GM12878 (cell line): ENCODE results near the gene UST. TPM values are rescaled to one million over a fixed set of nuclear protein-coding genes. Genes with fewer than 3 reads are reported as not detected.

ENCODE experiments used
- BCL11A ChIP-seq: IDR thresholded peaks from 2 replicates; pipeline ENCODE4 v1.6.1; 2011; ENCODE audit warnings: low read depth, low read length
- BHLHE40 ChIP-seq, 2 experiments: fragments of 450-650 bp in 1 of 2; IDR thresholded peaks; 2 replicates each; pipeline ENCODE4 v1.6.1; 2011 to 2017; ENCODE audit warnings: low read depth in 2 of 2, borderline replicate concordance in 1 of 2, improper control_type of control experiment in 1 of 2, low read length in 1 of 2, mild to moderate bottlenecking in 1 of 2
- HDAC6 ChIP-seq: fragments of 200-600 bp; sonication (generic); IDR thresholded peaks from one replicate; pipeline ENCODE4 v1.8.0; 2017; ENCODE audit warnings: antibody characterized with exemption; ENCODE audit not compliant: unreplicated experiment
- HDGF ChIP-seq: fragments of 450-650 bp; IDR thresholded peaks from 2 replicates; pipeline ENCODE4 v1.6.1; 2016; ENCODE audit warnings: antibody characterized with exemption
- HSF1 ChIP-seq: fragments of 150-350 bp; IDR thresholded peaks from 2 replicates; pipeline ENCODE4 v1.6.1; 2014; ENCODE audit warnings: mild to moderate bottlenecking, low read depth, low read length
- IKZF2 ChIP-seq, 2 experiments: fragments of 450-650 bp; IDR thresholded peaks; 2 replicates each; pipeline ENCODE4 v1.6.1; 2017; ENCODE audit warnings: mild to moderate bottlenecking in 2 of 2, moderate library complexity in 2 of 2
- JUND ChIP-seq: IDR thresholded peaks from 2 replicates; pipeline ENCODE4 v1.6.1; 2012; ENCODE audit warnings: low read depth, mild to moderate bottlenecking, low read length, improper control_type of control experiment, moderate library complexity
- NFIC ChIP-seq: IDR thresholded peaks from 2 replicates; pipeline ENCODE4 v1.6.1; 2012; ENCODE audit warnings: low read depth, mild to moderate bottlenecking, inconsistent platforms, low read length, moderate library complexity
- NR2F1 ChIP-seq: fragments of 450-650 bp; conservative IDR thresholded peaks from 2 replicates; pipeline ENCODE4 v1.6.1; 2017; ENCODE audit warnings: mild to moderate bottlenecking
- PAX8 ChIP-seq: fragments of 450-650 bp; IDR thresholded peaks from 2 replicates; pipeline ENCODE4 v1.6.1; 2017; ENCODE audit warnings: mild to moderate bottlenecking, moderate library complexity
- POU2F2 ChIP-seq: IDR thresholded peaks from 3 replicates; pipeline ENCODE4 v1.6.1; 2011; ENCODE audit warnings: low read depth, mild to moderate bottlenecking, low read length, borderline replicate concordance
- PRDM15 ChIP-seq: fragments of 450-650 bp; formaldehyde crosslinking; IDR thresholded peaks from 2 replicates; pipeline ENCODE4 v1.4.0; 2020; ENCODE audit warnings: mild to moderate bottlenecking, moderate library complexity
- SPI1 ChIP-seq: IDR thresholded peaks from 2 replicates; pipeline ENCODE4 v1.6.1; 2011; ENCODE audit warnings: low read depth, mild to moderate bottlenecking, low read length, moderate library complexity, borderline replicate concordance; ENCODE audit not compliant: insufficient read depth
- SREBF2 ChIP-seq: IDR thresholded peaks from 2 replicates; pipeline ENCODE4 v1.6.1; 2012; ENCODE audit warnings: mild to moderate bottlenecking, low read length
- SUZ12 ChIP-seq: fragments of 200-600 bp; sonication (generic); IDR thresholded peaks from one replicate; pipeline ENCODE4 v1.6.1; 2018; ENCODE audit warnings: antibody characterized with exemption, mild to moderate bottlenecking; ENCODE audit not compliant: unreplicated experiment
- TCF7 ChIP-seq: IDR thresholded peaks from 2 replicates; pipeline ENCODE4 v1.6.1; 2014; ENCODE audit warnings: antibody characterized with exemption, borderline replicate concordance
- ZBTB33 ChIP-seq: fragments of 450-650 bp; IDR thresholded peaks from 2 replicates; pipeline ENCODE4 v1.6.1; 2017; ENCODE audit warnings: mild to moderate bottlenecking
- ZNF622 ChIP-seq: fragments of 450-650 bp; IDR thresholded peaks from 2 replicates; pipeline ENCODE4 v1.6.1; 2017; ENCODE audit warnings: mild to moderate bottlenecking, inconsistent platforms
- ZSCAN29 ChIP-seq: fragments of 450-650 bp; IDR thresholded peaks from 2 replicates; pipeline ENCODE4 v1.6.1; 2017; ENCODE audit warnings: mild to moderate bottlenecking, moderate library complexity
- polyA plus RNA-seq, 11 experiments: library from polyadenylated mRNA; depleted of rRNA in 4 of 11; unstranded in 6 of 11; stranded (reverse) in 5 of 11; fragments of >200 nt; fragmentation: Nextera tagmentation in 4 of 11; fragmentation: Illumina TruSeq in 1 of 11; extraction: Ambion mirVana in 4 of 11; extraction: Trizol in 1 of 11; gene quantifications; 1 replicate in 1 of 11; 2 replicates in 10 of 11; pipeline versions ENCODE4 v1.2.1 to v1.2.3, GENCODE V29; 2011 to 2016; ENCODE audit warnings: inconsistent platforms in 2 of 11, missing spikeins in 2 of 11, low read depth in 1 of 11
- total RNA-seq, 4 experiments: library from RNA; depleted of rRNA in 3 of 4; stranded (reverse); fragments of >200 nt in 3 of 4; fragmentation: Illumina TruSeq in 1 of 4; extraction: Trizol in 1 of 4; gene quantifications; 2 replicates each; pipeline versions ENCODE4 v1.2.1 to v1.2.3, GENCODE V29; 2013 to 2021
- TF ChIP-seq, protein P1 (sequence below): fragments of 450-650 bp; IDR thresholded peaks from 2 replicates; pipeline ENCODE4 v1.6.1; 2016; ENCODE audit warnings: mild to moderate bottlenecking, moderate library complexity, borderline replicate concordance

UST gene
- total and polyA plus RNA-seq, 10 of the 15 experiments (the other 5 are each of a cell fraction or from before 2014, with no cell fraction given) = 0.74 to 43.3 (median 2.2) TPM

- TF ChIP-seq, protein P1, sequence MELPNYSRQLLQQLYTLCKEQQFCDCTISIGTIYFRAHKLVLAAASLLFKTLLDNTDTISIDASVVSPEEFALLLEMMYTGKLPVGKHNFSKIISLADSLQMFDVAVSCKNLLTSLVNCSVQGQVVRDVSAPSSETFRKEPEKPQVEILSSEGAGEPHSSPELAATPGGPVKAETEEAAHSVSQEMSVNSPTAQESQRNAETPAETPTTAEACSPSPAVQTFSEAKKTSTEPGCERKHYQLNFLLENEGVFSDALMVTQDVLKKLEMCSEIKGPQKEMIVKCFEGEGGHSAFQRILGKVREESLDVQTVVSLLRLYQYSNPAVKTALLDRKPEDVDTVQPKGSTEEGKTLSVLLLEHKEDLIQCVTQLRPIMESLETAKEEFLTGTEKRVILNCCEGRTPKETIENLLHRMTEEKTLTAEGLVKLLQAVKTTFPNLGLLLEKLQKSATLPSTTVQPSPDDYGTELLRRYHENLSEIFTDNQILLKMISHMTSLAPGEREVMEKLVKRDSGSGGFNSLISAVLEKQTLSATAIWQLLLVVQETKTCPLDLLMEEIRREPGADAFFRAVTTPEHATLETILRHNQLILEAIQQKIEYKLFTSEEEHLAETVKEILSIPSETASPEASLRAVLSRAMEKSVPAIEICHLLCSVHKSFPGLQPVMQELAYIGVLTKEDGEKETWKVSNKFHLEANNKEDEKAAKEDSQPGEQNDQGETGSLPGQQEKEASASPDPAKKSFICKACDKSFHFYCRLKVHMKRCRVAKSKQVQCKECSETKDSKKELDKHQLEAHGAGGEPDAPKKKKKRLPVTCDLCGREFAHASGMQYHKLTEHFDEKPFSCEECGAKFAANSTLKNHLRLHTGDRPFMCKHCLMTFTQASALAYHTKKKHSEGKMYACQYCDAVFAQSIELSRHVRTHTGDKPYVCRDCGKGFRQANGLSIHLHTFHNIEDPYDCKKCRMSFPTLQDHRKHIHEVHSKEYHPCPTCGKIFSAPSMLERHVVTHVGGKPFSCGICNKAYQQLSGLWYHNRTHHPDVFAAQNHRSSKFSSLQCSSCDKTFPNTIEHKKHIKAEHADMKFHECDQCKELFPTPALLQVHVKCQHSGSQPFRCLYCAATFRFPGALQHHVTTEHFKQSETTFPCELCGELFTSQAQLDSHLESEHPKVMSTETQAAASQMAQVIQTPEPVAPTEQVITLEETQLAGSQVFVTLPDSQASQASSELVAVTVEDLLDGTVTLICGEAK = no peak
- TF ChIP-seq PAX8 (no peak), NFIC (peak; percentile 76; the same call in 1 of the 2 replicates), SUZ12 (no peak), IKZF2 (IDR thresholded peaks at IDR 0.05) (peak; percentile 66 to 81; a peak in 2 of 4 replicates), JUND (no peak), ZSCAN29 (no peak), NR2F1 (no peak), SREBF2 (no peak), POU2F2 (no peak), HDAC6 (no peak), BCL11A (0 out of 2 replicates have a peak, but pooled peaks have one; percentile 38), ZNF622 (no peak), PRDM15 (no peak), BHLHE40 (IDR thresholded peaks at IDR 0.05; ENCODE audit: borderline replicate concordance in 1 of 2, low read depth in 2 of 2, low read length in 1 of 2) (no peak), ZBTB33 (no peak), TCF7 (no peak), HDGF (no peak), SPI1 (peak; percentile 50; the same call in 1 of the 2 replicates), HSF1 (no peak)
These were observed 333.2 kb downstream of the UST start (continued) for GRCh38 chr6:149079911-149080491.
